ENCODE results near the gene UIMC1. TPM values are rescaled to one million over a fixed set of nuclear protein-coding genes. Genes with fewer than 3 reads are reported as not detected.

UIMC1 gene
- total RNA-seq, 1 experiment from 2014 or later: 46.8 TPM

GRCh38 chr5:177027665-177028064 is 21.1 kb upstream of the UIMC1 start:
- ChIA-PET CTCF (no interaction called here), POLR2A (ENCODE audit: low non-redundant PET) (no interaction called here)
- H3K27ac ChIP-seq (ENCODE audit: low read depth, low read length, poor library complexity, severe bottlenecking): no peak overlapping the region
- no TSS peak for BruUV-seq (replicated peaks)
- H3K4me3 ChIP-seq (ENCODE audit: low read depth, low read length, poor library complexity, severe bottlenecking): no peak overlapping the region
- no peak for DNase-seq (ENCODE audit: low spot score)
- H3K4me1 ChIP-seq (ENCODE audit: insufficient read depth, low read length, poor library complexity, severe bottlenecking): peaks cover 17% of the 10 kb centered on the region
- H3K9me3 ChIP-seq (ENCODE audit: low read depth, low read length, poor library complexity, severe bottlenecking): no peaks in the 10 kb centered on the region
- H3K36me3 ChIP-seq (ENCODE audit: insufficient read depth, low read length, poor library complexity, severe bottlenecking): peaks cover 6% of the 10 kb centered on the region
- no peaks in the 10 kb centered on the region for H3K27me3 ChIP-seq (replicated peaks; ENCODE audit: insufficient read depth, low read depth, low read length, poor library complexity)
- no peak for TF ChIP-seq EZH2 (IDR thresholded peaks at IDR 0.05; ENCODE audit: borderline replicate concordance, low read depth, low read length, poor library complexity, severe bottlenecking)
- no peak for TF ChIP-seq CTCF (conservative IDR thresholded peaks at IDR 0.05; ENCODE audit: low read depth, low read length)
- intact Hi-C loops (cut with micrococcal nuclease; ENCODE audit: unreplicated experiment): no loop called here

GRCh38 chr5:177025101-177025601 is 18.6 kb upstream of the UIMC1 start:
- TF ChIP-seq EZH2 (IDR thresholded peaks at IDR 0.05; ENCODE audit: borderline replicate concordance, low read depth, low read length, poor library complexity, severe bottlenecking) (no peak), CTCF (conservative IDR thresholded peaks at IDR 0.05; ENCODE audit: low read depth, low read length) (no peak)
- BruUV-seq (replicated peaks): no TSS peak
- POLR2A ChIA-PET (ENCODE audit: low non-redundant PET): no interaction called here
- Histone ChIP-seq H3K27ac (ENCODE audit: low read depth, low read length, poor library complexity, severe bottlenecking) (no peak overlapping the region), H3K36me3 (ENCODE audit: insufficient read depth, low read length, poor library complexity, severe bottlenecking) (peaks cover 6% of the 10 kb centered on the region), H3K4me1 (ENCODE audit: insufficient read depth, low read length, poor library complexity, severe bottlenecking) (peaks cover 20% of the 10 kb centered on the region), H3K9me3 (ENCODE audit: low read depth, low read length, poor library complexity, severe bottlenecking) (no peaks in the 10 kb centered on the region), H3K27me3 (replicated peaks; ENCODE audit: insufficient read depth, low read depth, low read length, poor library complexity) (no peaks in the 10 kb centered on the region), H3K4me3 (ENCODE audit: low read depth, low read length, poor library complexity, severe bottlenecking) (no peak overlapping the region)
- intact Hi-C loops (cut with micrococcal nuclease; ENCODE audit: unreplicated experiment): no loop called here
- CTCF ChIA-PET: no interaction called here
- DNase-seq (ENCODE audit: low spot score): peak; percentile 20

GRCh38 chr5:177024559-177024958 is 18.0 kb upstream of the UIMC1 start:
- BruUV-seq (replicated peaks): no TSS peak
- H3K4me3 ChIP-seq (ENCODE audit: low read depth, low read length, poor library complexity, severe bottlenecking): no peak overlapping the region
- no peaks in the 10 kb centered on the region for H3K9me3 ChIP-seq (ENCODE audit: low read depth, low read length, poor library complexity, severe bottlenecking)
- TF ChIP-seq CTCF (conservative IDR thresholded peaks at IDR 0.05; ENCODE audit: low read depth, low read length) (no peak), EZH2 (IDR thresholded peaks at IDR 0.05; ENCODE audit: borderline replicate concordance, low read depth, low read length, poor library complexity, severe bottlenecking) (no peak)
- no peaks in the 10 kb centered on the region for H3K27me3 ChIP-seq (replicated peaks; ENCODE audit: insufficient read depth, low read depth, low read length, poor library complexity)
- ChIA-PET POLR2A (ENCODE audit: low non-redundant PET) (no interaction called here), CTCF (no interaction called here)
- no peak overlapping the region for H3K27ac ChIP-seq (ENCODE audit: low read depth, low read length, poor library complexity, severe bottlenecking)
- intact Hi-C loops (cut with micrococcal nuclease; ENCODE audit: unreplicated experiment): no loop called here
- H3K4me1 ChIP-seq (ENCODE audit: insufficient read depth, low read length, poor library complexity, severe bottlenecking): peaks cover 20% of the 10 kb centered on the region
- DNase-seq (ENCODE audit: low spot score): no peak
- peaks cover 6% of the 10 kb centered on the region for H3K36me3 ChIP-seq (ENCODE audit: insufficient read depth, low read length, poor library complexity, severe bottlenecking)

All from A673 (cell line).